K562 (cell line): ENCODE results near the gene IRF2. TPM values are rescaled to one million over a fixed set of nuclear protein-coding genes. Genes with fewer than 3 reads are reported as not detected.
A peak's percentile ranks its signal among the peaks of the same experiment; 100 is the strongest.

Experiments
- ATF7 ChIP-seq: fragments of 450-650 bp; IDR thresholded peaks from 2 replicates; pipeline ENCODE4 v1.7.1; 2014; ENCODE audit warnings: mild to moderate bottlenecking, moderate library complexity
- CC2D1A ChIP-seq: fragments of 450-650 bp; IDR thresholded peaks from 2 replicates; pipeline ENCODE4 v1.6.1; 2017; ENCODE audit warnings: mild to moderate bottlenecking
- ELF4 ChIP-seq: fragments of 450-650 bp; formaldehyde crosslinking; IDR thresholded peaks from 2 replicates; pipeline ENCODE4 v1.4.0; 2022; ENCODE audit warnings: missing genetic modification characterization
- ETS1 ChIP-seq: conservative IDR thresholded peaks from 2 replicates; pipeline ENCODE4 v1.6.1; 2011; ENCODE audit warnings: low read depth, mild to moderate bottlenecking, low read length; ENCODE audit not compliant: control insufficient read depth
- ETV6 ChIP-seq, 3 experiments: fragments of 150-350 bp in 1 of 3; sonication (generic) in 1 of 3; formaldehyde crosslinking in 1 of 3; IDR thresholded peaks; 2 replicates each; pipeline versions ENCODE4 v1.6.1 to v1.8.0; 2014 to 2022; ENCODE audit warnings: borderline replicate concordance in 2 of 3, low read depth in 2 of 3, antibody characterized with exemption in 1 of 3, low read length in 1 of 3, mild to moderate bottlenecking in 1 of 3, missing genetic modification reagents in 1 of 3
- FOXP4 ChIP-seq: sonication (generic); formaldehyde crosslinking; IDR thresholded peaks from 2 replicates; pipeline ENCODE4 v1.8.0; 2022; ENCODE audit warnings: mild to moderate bottlenecking, missing genetic modification reagents, borderline replicate concordance
- HINFP ChIP-seq: fragments of 450-650 bp; conservative IDR thresholded peaks from 2 replicates; pipeline ENCODE4 v1.6.1; 2016; ENCODE audit warnings: missing genetic modification characterization, low read depth, mild to moderate bottlenecking, control low read depth, missing compliant biosample characterization
- HIVEP1 ChIP-seq: fragments of 250-450 bp; sonication (Bioruptor Pico); IDR thresholded peaks from 2 replicates; pipeline ENCODE4 v1.4.0; 2020; ENCODE audit warnings: mild to moderate bottlenecking
- LEF1 ChIP-seq: fragments of 450-650 bp; IDR thresholded peaks from 2 replicates; pipeline ENCODE4 v1.6.1; 2016; ENCODE audit warnings: mild to moderate bottlenecking
- MCM7 ChIP-seq, 2 experiments: fragments of 450-650 bp; IDR thresholded peaks; 2 replicates each; pipeline ENCODE4 v1.6.1; 2016 to 2018
- MNT ChIP-seq, 2 experiments: fragments of 450-650 bp; conservative IDR thresholded peaks; 2 replicates each; pipeline ENCODE4 v1.6.1; 2017; ENCODE audit warnings: mild to moderate bottlenecking in 2 of 2, moderate library complexity in 2 of 2
- MTA2 ChIP-seq: fragments of 450-650 bp; IDR thresholded peaks from 2 replicates; pipeline ENCODE4 v1.6.1; 2016; ENCODE audit warnings: low read depth
- POLR3G ChIP-seq: IDR thresholded peaks from 2 replicates; pipeline ENCODE4 v1.6.1; 2011; ENCODE audit not compliant: insufficient read length, insufficient replicate concordance; ENCODE audit errors: extremely low read depth
- SMARCA5 ChIP-seq: fragments of 450-650 bp; IDR thresholded peaks from 2 replicates; pipeline ENCODE4 v1.6.1; 2016
- U2AF2 ChIP-seq: fragments of 200-400 bp; formaldehyde crosslinking; optimal IDR thresholded peaks from 2 replicates; pipeline ENCODE3; 2017; ENCODE audit warnings: low read depth, mild to moderate bottlenecking, low read length
- ZFP36 ChIP-seq: fragments of 150-350 bp; IDR thresholded peaks from 2 replicates; pipeline ENCODE4 v1.6.1; 2018; ENCODE audit warnings: low read length, low read depth; ENCODE audit not compliant: partially characterized antibody
- ZNF124 ChIP-seq: sonication (generic); formaldehyde crosslinking; IDR thresholded peaks from 2 replicates; pipeline ENCODE4 v1.8.1; 2022; ENCODE audit warnings: missing genetic modification reagents
- ZNF449 ChIP-seq: fragments of 250-450 bp; sonication (Bioruptor Pico); IDR thresholded peaks from 2 replicates; pipeline ENCODE4 v1.8.0; 2022; ENCODE audit warnings: moderate library complexity, mild to moderate bottlenecking, inconsistent platforms
- ZNF717 ChIP-seq: fragments of 250-450 bp; sonication (Bioruptor Pico); IDR thresholded peaks from 2 replicates; pipeline ENCODE4 v1.5.0; 2021
- polyA plus RNA-seq, 8 experiments: library from polyadenylated mRNA; depleted of rRNA in 4 of 8; stranded (reverse) in 5 of 8; unstranded in 3 of 8; fragments of >200 nt; fragmentation: Nextera tagmentation in 2 of 8; fragmentation: Illumina TruSeq in 1 of 8; extraction: Ambion mirVana in 2 of 8; extraction: Trizol in 1 of 8; gene quantifications; 2 replicates each; pipeline versions ENCODE4 v1.2.1 to v1.2.3, GENCODE V29; 2011 to 2014; ENCODE audit warnings: inconsistent platforms in 1 of 8, missing spikeins in 1 of 8
- total RNA-seq, 7 experiments: library from RNA; depleted of rRNA in 6 of 7; stranded (reverse); fragments of >200 nt in 6 of 7; fragmentation: Illumina TruSeq in 2 of 7; extraction: Trizol in 2 of 7; gene quantifications; 2 replicates each; pipeline versions ENCODE4 v1.2.1 to v1.2.3, GENCODE V29; 2011 to 2021; ENCODE audit warnings: low replicate concordance in 1 of 7

Gene IRF2
- total and polyA plus RNA-seq, 9 of the 15 experiments (the other 6 are each of a cell fraction or from before 2014, with no cell fraction given), result 7.1 to 17.1 (median 11.3) TPM

- TF ChIP-seq HINFP (tag), result no peak
- TF ChIP-seq SMARCA5, result no peak
- no peak for TF ChIP-seq U2AF2
- TF ChIP-seq ETV6 (IDR thresholded peaks at IDR 0.05; ENCODE audit: borderline replicate concordance in 1 of 2, low read depth in 2 of 2, low read length in 1 of 2), result 0 out of 4 replicates have a peak, but pooled peaks of 1 of the 2 experiments have one; percentile 39
- TF ChIP-seq ETV6 (CRISPR knock-in tag; IDR thresholded peaks at IDR 0.05; ENCODE audit: borderline replicate concordance), result no peak
- TF ChIP-seq ATF7, result no peak; the same call in 1 of the 2 replicates
- peak; percentile 82 for TF ChIP-seq MTA2
- TF ChIP-seq ZFP36, result no peak
- peak; percentile 84 for TF ChIP-seq LEF1
- TF ChIP-seq POLR3G, result no peak
- TF ChIP-seq HIVEP1, result no peak
- peak; percentile 34 to 71; a peak in 3 of 4 replicates for TF ChIP-seq MNT (conservative IDR thresholded peaks at IDR 0.05)
- TF ChIP-seq CC2D1A, result no peak; the same call in 1 of the 2 replicates
- no peak for TF ChIP-seq ZNF124 (CRISPR knock-in tag)
- no peak for TF ChIP-seq ZNF449
- TF ChIP-seq ETS1, result no peak
- TF ChIP-seq MCM7 (IDR thresholded peaks at IDR 0.05), result no peak
- no peak for TF ChIP-seq FOXP4
- TF ChIP-seq ZNF717 (CRISPR knock-in tag), result no peak
- no peak for TF ChIP-seq ELF4 (CRISPR knock-in tag)
Observed at GRCh38 chr4:184451726-184452125, 22.6 kb downstream of the IRF2 start (continued).
